GM21723 (cell line): ENCODE results near the gene PCSK5.

ENCODE experiments used
- ATAC-seq: cut with Tn5 transposase; IDR thresholded peaks from one replicate; pipeline ENCODE4 v1.9.1; 2021; ENCODE audit warnings: mild to moderate bottlenecking, moderate library complexity; ENCODE audit not compliant: unreplicated experiment

Gene PCSK5

GRCh38 chr9:76221423-76221822, 330.9 kb downstream of the PCSK5 start:
- no peak for ATAC-seq

GRCh38 chr9:76223749-76224340, 333.4 kb downstream of the PCSK5 start:
- ATAC-seq: no peak

- ATAC-seq: no peak
Measured at GRCh38 chr9:76227156-76227555, 336.7 kb downstream of the PCSK5 start.

GRCh38 chr9:76231001-76231400, 340.5 kb downstream of the PCSK5 start:
- ATAC-seq: no peak

- no peak for ATAC-seq
Measured at GRCh38 chr9:76232861-76233489, 342.5 kb downstream of the PCSK5 start.

GRCh38 chr9:76240578-76240977, 350.1 kb downstream of the PCSK5 start:
- ATAC-seq: no peak

- no peak for ATAC-seq
Measured at GRCh38 chr9:76245518-76245917, 355.0 kb downstream of the PCSK5 start.

GRCh38 chr9:76246680-76247079, 356.2 kb downstream of the PCSK5 start:
- ATAC-seq: no peak

GRCh38 chr9:76247426-76247825, 357.0 kb downstream of the PCSK5 start:
- ATAC-seq: no peak

- no peak for ATAC-seq
Measured at GRCh38 chr9:76249309-76249708, 358.8 kb downstream of the PCSK5 start.

- no peak for ATAC-seq
Measured at GRCh38 chr9:76255781-76256455, 365.4 kb downstream of the PCSK5 start.

- ATAC-seq: no peak
Measured at GRCh38 chr9:76257311-76257710, 366.8 kb downstream of the PCSK5 start.

GRCh38 chr9:76266649-76267283, 376.3 kb downstream of the PCSK5 start:
- no peak for ATAC-seq

- ATAC-seq: no peak
Measured at GRCh38 chr9:76267284-76267652, 376.8 kb downstream of the PCSK5 start.

- ATAC-seq: no peak
Measured at GRCh38 chr9:76269789-76270188, 379.3 kb downstream of the PCSK5 start.

- no peak for ATAC-seq
Measured at GRCh38 chr9:76271755-76272154, 381.3 kb downstream of the PCSK5 start.

GRCh38 chr9:76289042-76289441, 398.6 kb downstream of the PCSK5 start:
- ATAC-seq: no peak

- ATAC-seq: no peak
Measured at GRCh38 chr9:76289703-76290102, 399.2 kb downstream of the PCSK5 start.

GRCh38 chr9:76290555-76290954, 400.1 kb downstream of the PCSK5 start:
- ATAC-seq: no peak

- no peak for ATAC-seq
Measured at GRCh38 chr9:76292246-76292645, 401.8 kb downstream of the PCSK5 start.

- ATAC-seq: no peak
Measured at GRCh38 chr9:76292658-76293057, 402.2 kb downstream of the PCSK5 start.

- ATAC-seq: no peak
Measured at GRCh38 chr9:76294301-76294700, 403.8 kb downstream of the PCSK5 start.
